GOT3 (cell line): ENCODE data around the gene TRAPPC2B.

Experiments
- DNase-seq: peaks from one replicate; lab custom pipeline; 2025; ENCODE audit warnings: mixed read lengths; lab: John Stamatoyannopoulos, UW

TRAPPC2B gene

GRCh38 chr19:57362997-57363687 is at the start of gene TRAPPC2B, which contains the start of gene ZNF547:
TSS of gene TRAPPC2B (plus strand) at chr19:57363551. CDS start at chr19:57364834, 1,283 bp downstream.
TSS of gene ZNF547 (plus strand) at chr19:57363551. CDS start at chr19:57368556, 5,005 bp downstream.
- DNase-seq, result peak; percentile 94

- DNase-seq, result no peak
Measured at GRCh38 chr19:57314146-57314545, 49.2 kb upstream of the TRAPPC2B start.

GRCh38 chr19:57317503-57317902 is 45.8 kb upstream of the TRAPPC2B start:
- DNase-seq, result no peak

GRCh38 chr19:57319869-57320179 is 43.5 kb upstream of the TRAPPC2B start:
- no peak for DNase-seq

- peak; percentile 80 for DNase-seq
Measured at GRCh38 chr19:57320180-57321084, 42.9 kb upstream of the TRAPPC2B start, which contains the start of gene ZNF543. TSS of gene ZNF543 (plus strand) at chr19:57320472. CDS start at chr19:57320854, 382 bp downstream.

GRCh38 chr19:57321116-57321515 is 42.2 kb upstream of the TRAPPC2B start:
- no peak for DNase-seq

GRCh38 chr19:57321751-57322150 is 41.6 kb upstream of the TRAPPC2B start:
- DNase-seq, result no peak

- DNase-seq, result no peak
Measured at GRCh38 chr19:57324992-57325391, 38.4 kb upstream of the TRAPPC2B start.

- DNase-seq, result no peak
Measured at GRCh38 chr19:57327993-57328392, 35.4 kb upstream of the TRAPPC2B start.

- no peak for DNase-seq
Measured at GRCh38 chr19:57334191-57334590, 29.2 kb upstream of the TRAPPC2B start.

GRCh38 chr19:57338877-57339276 is 24.5 kb upstream of the TRAPPC2B start:
- DNase-seq, result no peak

GRCh38 chr19:57342582-57342981 is 20.8 kb upstream of the TRAPPC2B start:
- no peak for DNase-seq

GRCh38 chr19:57348136-57348535 is 15.2 kb upstream of the TRAPPC2B start:
- no peak for DNase-seq

- peak; percentile 67 for DNase-seq
Measured at GRCh38 chr19:57350877-57351805, 12.2 kb upstream of the TRAPPC2B start, which contains the start of gene ZNF304. TSS of gene ZNF304 (plus strand) at chr19:57351271. CDS start at chr19:57351665, 394 bp downstream.

GRCh38 chr19:57351867-57352266 is 11.5 kb upstream of the TRAPPC2B start:
- no peak for DNase-seq

GRCh38 chr19:57355916-57356315 is 7.4 kb upstream of the TRAPPC2B start:
- no peak for DNase-seq

GRCh38 chr19:57357406-57357805 is 5.9 kb upstream of the TRAPPC2B start:
- no peak for DNase-seq

GRCh38 chr19:57359300-57359699 is 4.1 kb upstream of the TRAPPC2B start:
- DNase-seq, result no peak

- no peak for DNase-seq
Measured at GRCh38 chr19:57362419-57362818, 932 bp upstream of the TRAPPC2B start.

- DNase-seq, result no peak
Measured at GRCh38 chr19:57363688-57364181, 384 bp downstream of the TRAPPC2B start.

- DNase-seq, result no peak
Measured at GRCh38 chr19:57366776-57367175, 3.4 kb downstream of the TRAPPC2B start.

GRCh38 chr19:57374179-57374578 is 10.8 kb downstream of the TRAPPC2B start:
- DNase-seq, result no peak
